ENCODE data around the gene CDH4. TPM values are rescaled to one million over a fixed set of nuclear protein-coding genes. Genes with fewer than 3 reads are reported as not detected.

Gene CDH4
- total and polyA plus RNA-seq, 7 donors: under 0.01 to 0.06 TPM; not detected in 5

DNA sequence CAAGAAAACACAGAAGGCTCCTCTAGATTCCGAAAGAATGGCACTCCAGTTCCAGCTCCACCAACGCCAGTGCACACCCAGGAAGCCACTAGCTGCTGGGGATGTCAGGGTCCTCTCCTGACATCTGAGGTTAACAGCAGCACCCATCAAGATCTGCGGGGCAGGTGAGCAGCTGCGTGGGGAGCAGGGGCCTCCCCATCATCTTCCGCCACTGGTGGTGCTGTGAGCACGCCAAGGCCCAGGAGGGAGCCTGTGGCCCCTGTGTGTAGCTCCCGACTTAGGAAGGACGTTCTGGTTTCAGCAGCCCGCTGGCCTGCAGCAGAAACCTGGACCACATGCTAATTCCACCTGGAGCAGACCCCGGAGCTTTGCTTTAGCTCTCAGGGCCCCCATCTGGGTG lies 427.4 kb downstream of the CDH4 start:
- DNase-seq: no peak
- TF ChIP-seq POLR2A (IDR thresholded peaks at IDR 0.05) (no peak), POLR2AphosphoS5 (IDR thresholded peaks at IDR 0.05) (no peak), EP300 (IDR thresholded peaks at IDR 0.05) (no peak)
- TF ChIP-seq, protein P1, sequence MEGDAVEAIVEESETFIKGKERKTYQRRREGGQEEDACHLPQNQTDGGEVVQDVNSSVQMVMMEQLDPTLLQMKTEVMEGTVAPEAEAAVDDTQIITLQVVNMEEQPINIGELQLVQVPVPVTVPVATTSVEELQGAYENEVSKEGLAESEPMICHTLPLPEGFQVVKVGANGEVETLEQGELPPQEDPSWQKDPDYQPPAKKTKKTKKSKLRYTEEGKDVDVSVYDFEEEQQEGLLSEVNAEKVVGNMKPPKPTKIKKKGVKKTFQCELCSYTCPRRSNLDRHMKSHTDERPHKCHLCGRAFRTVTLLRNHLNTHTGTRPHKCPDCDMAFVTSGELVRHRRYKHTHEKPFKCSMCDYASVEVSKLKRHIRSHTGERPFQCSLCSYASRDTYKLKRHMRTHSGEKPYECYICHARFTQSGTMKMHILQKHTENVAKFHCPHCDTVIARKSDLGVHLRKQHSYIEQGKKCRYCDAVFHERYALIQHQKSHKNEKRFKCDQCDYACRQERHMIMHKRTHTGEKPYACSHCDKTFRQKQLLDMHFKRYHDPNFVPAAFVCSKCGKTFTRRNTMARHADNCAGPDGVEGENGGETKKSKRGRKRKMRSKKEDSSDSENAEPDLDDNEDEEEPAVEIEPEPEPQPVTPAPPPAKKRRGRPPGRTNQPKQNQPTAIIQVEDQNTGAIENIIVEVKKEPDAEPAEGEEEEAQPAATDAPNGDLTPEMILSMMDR (IDR thresholded peaks at IDR 0.05): no peak
- intact Hi-C loops (cut with DNase I): no loop called here
- Histone ChIP-seq H3K9me3 (no peaks in the 10 kb centered on the region), H3K36me3 (no peaks in the 10 kb centered on the region), H3K4me1 (peaks cover 0 to 18% (median 14%) of the 10 kb centered on the region in 4 donors), H3K27me3 (peaks cover 0 to 41% (median 11%) of the 10 kb centered on the region in 3 donors), H3K4me3 (no peak overlapping the region), H3K27ac (no peak overlapping the region)
- WGBS, 2 donors: 85 to 90% methylated on average over 10 of the region's 10 CpGs

DNA sequence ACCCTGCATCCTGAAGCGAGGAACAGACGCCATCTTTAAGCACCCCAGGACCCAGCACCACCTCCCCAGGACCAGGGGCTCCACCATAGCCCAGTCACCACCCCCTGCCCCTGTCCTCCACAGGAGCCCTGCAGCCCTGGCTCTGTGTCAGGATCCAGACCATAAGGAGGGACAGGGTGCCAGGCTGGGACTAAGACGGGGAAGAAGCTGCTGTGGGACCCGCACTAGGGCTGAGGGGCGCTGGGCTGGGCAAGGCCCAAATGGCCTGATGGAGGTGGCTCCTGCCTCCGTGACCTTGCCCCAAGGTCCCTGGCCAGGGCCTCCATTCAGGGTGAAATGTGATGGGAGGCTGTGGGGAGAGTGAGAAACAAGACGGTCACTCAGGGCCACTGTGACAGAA lies 428.0 kb downstream of the CDH4 start:
- Histone ChIP-seq H3K27me3 (peaks cover 0 to 47% (median 15%) of the 10 kb centered on the region in 3 donors), H3K27ac (no peak overlapping the region), H3K36me3 (no peaks in the 10 kb centered on the region), H3K4me3 (no peak overlapping the region), H3K4me1 (peaks cover 0 to 18% (median 14%) of the 10 kb centered on the region in 4 donors), H3K9me3 (no peaks in the 10 kb centered on the region)
- 88 to 91% methylated on average over 7 of the region's 7 CpGs for WGBS, 2 donors
- intact Hi-C loops (cut with DNase I): no loop called here
- DNase-seq: no peak
- TF ChIP-seq, protein P1 (IDR thresholded peaks at IDR 0.05): no peak
- no peak for TF ChIP-seq EP300 (IDR thresholded peaks at IDR 0.05)
- no peak for TF ChIP-seq POLR2AphosphoS5 (IDR thresholded peaks at IDR 0.05)
- TF ChIP-seq POLR2A (IDR thresholded peaks at IDR 0.05): no peak

DNA sequence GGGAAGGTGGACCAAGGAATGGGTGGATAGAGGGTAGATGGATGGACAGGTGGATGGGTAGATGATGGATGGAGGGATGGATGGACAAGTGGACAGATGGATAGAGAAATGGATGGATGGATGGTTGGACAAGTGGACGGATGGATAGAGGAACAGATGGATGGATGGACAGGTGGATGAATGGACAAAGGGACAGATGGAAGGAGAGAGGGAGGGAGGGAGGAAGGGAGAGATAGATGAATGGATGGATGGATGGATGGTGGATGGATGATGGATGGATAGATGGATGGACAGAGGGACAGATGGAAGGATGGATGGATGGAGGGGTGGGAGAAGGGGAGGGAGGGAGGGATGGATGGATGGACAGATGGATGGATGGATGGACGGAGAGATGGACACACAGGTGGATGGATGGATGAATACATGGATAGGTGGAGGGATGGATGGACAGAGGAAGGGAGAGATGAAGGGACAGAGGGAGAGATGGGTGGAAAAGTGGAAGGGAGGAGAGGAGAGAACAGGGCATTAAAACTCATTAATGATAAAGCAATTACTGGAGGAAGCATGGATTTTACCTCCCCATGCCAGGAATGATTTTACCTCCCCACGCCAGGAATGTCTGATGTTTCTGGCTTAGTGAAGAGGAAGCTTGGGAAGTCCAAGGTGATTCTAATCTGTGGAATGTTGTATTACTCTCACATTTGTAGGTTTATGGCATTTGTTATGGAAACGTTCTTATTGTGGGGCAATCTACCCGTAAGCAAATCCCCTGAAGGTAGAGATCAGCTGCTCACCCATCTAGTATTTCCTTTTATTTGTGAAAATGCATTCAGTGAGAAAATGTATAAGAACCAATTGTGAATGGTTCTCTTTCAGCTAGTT lies 430.3 kb downstream of the CDH4 start:
- TF ChIP-seq EP300 (IDR thresholded peaks at IDR 0.05): no peak
- no peak for TF ChIP-seq POLR2AphosphoS5 (IDR thresholded peaks at IDR 0.05)
- TF ChIP-seq POLR2A (IDR thresholded peaks at IDR 0.05): no peak
- TF ChIP-seq, protein P1 (IDR thresholded peaks at IDR 0.05): no peak
- H3K4me3 ChIP-seq: no peak overlapping the region
- 41 to 72% methylated on average over 5 of the region's 5 CpGs for WGBS, 2 donors
- H3K27ac ChIP-seq: no peak overlapping the region
- intact Hi-C loops (cut with DNase I): no loop called here
- peaks cover 0 to 18% (median 14%) of the 10 kb centered on the region in 4 donors for H3K4me1 ChIP-seq
- H3K36me3 ChIP-seq: no peaks in the 10 kb centered on the region
- no peaks in the 10 kb centered on the region for H3K9me3 ChIP-seq
- DNase-seq: no peak
- peaks cover 0 to 69% (median 26%) of the 10 kb centered on the region in 3 donors for H3K27me3 ChIP-seq

DNA sequence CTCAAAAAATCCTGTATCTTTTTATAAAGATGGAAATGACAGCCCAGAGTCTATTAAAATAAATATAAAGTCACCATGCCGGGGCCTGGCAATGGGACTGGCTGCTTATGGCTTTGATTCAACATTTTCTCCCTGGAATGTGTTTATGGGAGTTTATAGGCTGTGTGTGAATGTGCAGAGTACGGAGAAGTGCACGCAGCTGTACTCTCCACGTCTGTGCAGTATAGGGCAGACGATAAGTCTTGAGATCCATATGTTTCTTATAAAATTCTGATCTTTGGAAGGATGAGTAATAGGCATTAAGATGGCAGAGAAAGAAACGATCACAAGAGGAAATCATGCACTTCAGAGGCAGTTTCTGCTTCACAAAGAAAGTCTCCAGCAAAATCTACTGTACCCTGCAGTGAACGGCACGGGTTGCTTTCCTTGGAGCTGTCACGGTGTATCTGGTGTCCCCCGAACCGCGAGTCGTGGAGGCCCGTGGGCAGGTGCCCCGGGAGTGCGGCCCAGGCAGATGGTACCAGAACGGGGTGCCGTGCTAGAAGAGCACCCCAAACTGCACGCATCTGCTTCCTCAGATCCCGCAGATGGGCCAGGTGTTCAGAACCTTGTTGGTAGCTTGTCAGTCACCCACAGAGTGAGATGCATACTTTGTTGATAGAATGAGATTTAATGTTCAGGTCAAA lies 431.1 kb downstream of the CDH4 start:
- H3K4me3 ChIP-seq: no peak overlapping the region
- no peaks in the 10 kb centered on the region for H3K36me3 ChIP-seq
- peaks cover 0 to 77% (median 29%) of the 10 kb centered on the region in 3 donors for H3K27me3 ChIP-seq
- intact Hi-C loops (cut with DNase I): no loop called here
- no peaks in the 10 kb centered on the region for H3K9me3 ChIP-seq
- H3K27ac ChIP-seq: no peak overlapping the region
- TF ChIP-seq EP300 (IDR thresholded peaks at IDR 0.05): no peak
- TF ChIP-seq, protein P1 (IDR thresholded peaks at IDR 0.05): no peak
- no peak for TF ChIP-seq POLR2A (IDR thresholded peaks at IDR 0.05)
- no peak for TF ChIP-seq POLR2AphosphoS5 (IDR thresholded peaks at IDR 0.05)
- WGBS, 2 donors: 76 to 78% methylated on average over 20 of the region's 20 CpGs
- no peak for DNase-seq
- peaks cover 0 to 18% (median 14%) of the 10 kb centered on the region in 4 donors for H3K4me1 ChIP-seq

Measured in sigmoid colon (tissue), 7 donors.